NCI-H2196 (cell line): Measurements from ENCODE around the gene ZC3H12D.
A peak's percentile ranks its signal among the peaks of the same experiment; 100 is the strongest.

ENCODE experiments used
- DNase-seq: peaks from one replicate; lab custom pipeline; 2025; ENCODE audit not compliant: unreplicated experiment; lab: John Stamatoyannopoulos, UW

Gene ZC3H12D

GRCh38 chr6:149443411-149444181 lies 41.2 kb downstream of the ZC3H12D start:
- no peak for DNase-seq

GRCh38 chr6:149441740-149442139 lies 43.1 kb downstream of the ZC3H12D start:
- no peak for DNase-seq

GRCh38 chr6:149440735-149441671 lies 43.8 kb downstream of the ZC3H12D start:
- no peak for DNase-seq

- DNase-seq = no peak
Observed at GRCh38 chr6:149439626-149440025, 45.2 kb downstream of the ZC3H12D start.

GRCh38 chr6:149438855-149439254 lies 46.0 kb downstream of the ZC3H12D start:
- no peak for DNase-seq

- DNase-seq = no peak
Observed at GRCh38 chr6:149437212-149437611, 47.6 kb downstream of the ZC3H12D start.

- DNase-seq = no peak
Observed at GRCh38 chr6:149436647-149437046, 48.2 kb downstream of the ZC3H12D start.

- no peak for DNase-seq
Observed at GRCh38 chr6:149435919-149436586, 48.8 kb downstream of the ZC3H12D start.

GRCh38 chr6:149433881-149434280 lies 50.9 kb downstream of the ZC3H12D start:
- no peak for DNase-seq

- no peak for DNase-seq
Observed at GRCh38 chr6:149433405-149433804, 51.4 kb downstream of the ZC3H12D start.

GRCh38 chr6:149431905-149432775 lies 52.7 kb downstream of the ZC3H12D start:
- peak; percentile 91 for DNase-seq

- DNase-seq = no peak
Observed at GRCh38 chr6:149429427-149430360, 55.1 kb downstream of the ZC3H12D start.

- peak; percentile 12 for DNase-seq
Observed at GRCh38 chr6:149428606-149429005, 56.2 kb downstream of the ZC3H12D start.

- DNase-seq = no peak
Observed at GRCh38 chr6:149425754-149426153, 59.1 kb downstream of the ZC3H12D start.

GRCh38 chr6:149425224-149425623 lies 59.6 kb downstream of the ZC3H12D start:
- DNase-seq = no peak

GRCh38 chr6:149423964-149424440 lies 60.8 kb downstream of the ZC3H12D start:
- no peak for DNase-seq

GRCh38 chr6:149422581-149422980 lies 62.2 kb downstream of the ZC3H12D start:
- DNase-seq = no peak

- DNase-seq = no peak
Observed at GRCh38 chr6:149421132-149421531, 63.7 kb downstream of the ZC3H12D start.

GRCh38 chr6:149419696-149420404 lies 65.0 kb downstream of the ZC3H12D start:
- no peak for DNase-seq
